GM21381 (cell line): Measurements from ENCODE around the gene KCMF1.
"Not testable (repeated sequence)": the region's sequence is repeated elsewhere in the genome, so short reads cannot be mapped to it uniquely, and the experiment has no call there.

Experiments used
- ATAC-seq: cut with Tn5 transposase; IDR thresholded peaks from one replicate; pipeline ENCODE4 v1.9.1; 2021; ENCODE audit warnings: mild to moderate bottlenecking, moderate library complexity; ENCODE audit not compliant: unreplicated experiment

Gene KCMF1

GRCh38 chr2:84970868-84971509 is at the start of gene KCMF1:
KCMF1 (plus strand) TSS chr2:84971161; CDS start chr2:84971452, 291 bp downstream.
- peak; percentile 51 for ATAC-seq

DNA sequence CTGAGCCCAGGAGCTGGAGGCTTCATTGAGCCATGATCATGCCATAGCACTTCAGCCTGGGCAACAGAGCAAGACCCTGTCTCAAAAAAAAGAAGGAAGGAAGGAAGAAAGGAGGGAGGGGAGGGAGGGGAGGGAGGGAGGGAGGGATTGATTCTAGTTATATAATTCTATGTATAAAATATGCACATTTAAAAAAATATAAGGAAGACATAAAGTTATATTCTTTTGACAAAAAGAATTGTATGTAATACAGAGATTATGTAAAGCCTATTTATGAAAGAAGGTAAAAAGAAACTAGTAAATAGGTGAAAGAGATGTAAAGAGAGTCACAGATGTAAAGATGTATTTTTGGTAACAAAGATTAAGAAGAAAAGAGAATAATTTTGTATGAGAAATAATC is 48.0 kb upstream of the KCMF1 start:
- ATAC-seq: no peak

DNA sequence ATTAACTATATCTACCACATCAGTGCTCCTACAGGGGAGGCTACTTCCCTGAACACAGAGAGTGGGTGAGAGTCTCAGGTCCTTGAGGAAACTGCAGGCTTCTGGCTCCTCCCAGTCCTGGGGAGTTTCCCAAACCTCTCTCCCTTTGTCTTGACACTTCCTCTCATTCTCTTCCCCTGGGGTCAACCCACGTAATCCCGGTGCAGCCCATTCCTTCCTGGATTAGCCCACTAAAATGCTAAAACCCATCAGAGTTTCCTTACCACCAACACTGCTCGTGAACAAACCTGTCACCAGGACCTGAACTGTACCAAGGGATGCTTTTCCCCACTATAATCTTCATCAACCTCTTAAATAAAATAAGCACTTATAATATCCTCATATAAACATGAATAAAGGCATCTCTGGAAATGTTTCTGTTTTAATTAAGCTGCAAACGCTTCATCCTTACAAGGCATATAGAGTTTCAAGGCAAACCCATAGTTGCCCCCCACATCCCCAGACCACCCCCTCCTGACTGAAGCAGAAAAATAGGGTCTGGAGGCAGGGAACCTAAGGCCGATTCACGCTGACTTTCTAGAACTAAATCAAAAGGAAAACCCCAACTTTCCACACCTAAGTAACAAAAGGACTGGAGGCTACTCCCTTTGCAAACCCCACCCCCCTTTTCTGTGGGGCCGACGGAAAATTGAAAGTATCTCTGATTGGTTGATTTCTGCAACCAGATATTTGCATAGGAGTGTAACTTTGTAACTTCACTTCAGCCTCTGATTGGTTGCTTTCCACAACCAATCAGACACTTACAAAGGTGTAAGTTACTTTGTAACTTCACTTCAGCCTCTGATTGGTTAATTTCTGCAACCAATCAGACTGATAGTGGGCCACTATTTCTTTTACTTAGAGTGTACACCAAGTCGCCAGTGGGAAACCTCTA is 46.5 kb upstream of the KCMF1 start:
- peak; percentile 24 for ATAC-seq

DNA sequence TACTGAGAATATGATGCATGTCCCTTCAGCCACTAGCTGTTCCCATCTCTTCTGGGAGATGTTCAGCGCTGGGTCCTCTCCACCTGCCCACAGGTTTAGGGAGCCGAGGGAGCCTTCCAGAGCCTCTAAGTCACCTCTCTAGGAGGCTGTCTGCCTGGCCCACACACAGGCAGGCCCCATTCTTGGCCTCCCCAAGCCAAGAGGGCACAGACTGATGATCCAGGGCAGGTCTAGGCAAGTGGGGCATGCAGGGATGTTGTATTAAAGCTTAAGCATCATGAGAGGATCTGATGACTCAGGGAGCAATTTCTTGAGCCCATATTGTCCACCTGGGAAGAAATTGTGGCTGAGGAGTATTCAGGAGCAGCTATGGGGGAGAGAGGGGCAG is 45.6 kb upstream of the KCMF1 start:
- no peak for ATAC-seq

DNA sequence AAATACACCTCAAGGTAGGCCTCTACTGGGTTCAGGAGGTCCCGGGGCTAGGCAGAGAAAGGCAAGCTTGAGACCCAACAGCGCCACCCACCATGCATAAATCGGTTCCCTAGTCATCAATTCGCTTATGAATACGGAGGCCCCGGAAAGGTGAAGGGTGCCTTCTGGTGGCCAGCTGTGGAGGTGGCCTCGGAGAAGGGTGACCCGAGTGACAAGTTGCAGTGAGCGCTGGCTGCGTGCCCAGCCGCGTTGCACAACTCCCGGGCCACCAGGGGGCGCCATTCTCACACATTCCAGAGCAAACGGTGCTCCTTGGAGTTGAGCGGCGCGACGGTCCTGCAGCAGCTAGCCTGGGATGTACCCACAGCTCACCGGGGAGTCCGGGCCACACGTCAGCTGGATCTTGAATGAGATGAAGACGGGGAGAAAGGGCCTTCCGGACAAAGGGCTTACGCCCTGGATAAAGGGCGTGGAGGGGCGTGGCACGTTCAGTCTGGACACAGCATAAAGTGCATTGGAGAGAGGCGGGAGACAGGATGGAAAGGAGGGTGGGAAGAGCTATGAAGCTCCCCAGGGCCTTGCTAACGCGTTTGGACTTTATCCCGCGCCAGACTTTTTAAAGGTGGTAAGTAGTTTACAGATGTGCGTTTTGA is 45.1 kb upstream of the KCMF1 start:
- peak; percentile 76 for ATAC-seq

DNA sequence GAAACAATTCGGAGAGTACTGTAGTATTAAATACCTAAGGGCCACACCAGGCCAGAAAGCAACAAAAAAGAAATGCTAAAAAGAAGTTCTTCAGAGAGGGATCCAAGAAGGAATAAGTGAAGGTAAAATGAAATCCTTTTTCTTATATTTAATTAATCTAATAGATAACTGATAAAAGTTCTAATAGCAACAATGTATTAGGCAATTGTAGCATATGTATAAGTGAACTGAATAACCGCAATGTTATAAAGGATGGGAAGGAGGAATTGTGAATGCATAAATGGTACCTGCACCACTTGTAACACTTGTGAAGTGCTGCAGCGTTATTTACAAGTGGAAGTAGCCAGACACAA is 43.7 kb upstream of the KCMF1 start:
- no peak for ATAC-seq

- ATAC-seq: peak; percentile 42
Measured at GRCh38 chr2:84931384-84931821, 39.6 kb upstream of the KCMF1 start.

DNA sequence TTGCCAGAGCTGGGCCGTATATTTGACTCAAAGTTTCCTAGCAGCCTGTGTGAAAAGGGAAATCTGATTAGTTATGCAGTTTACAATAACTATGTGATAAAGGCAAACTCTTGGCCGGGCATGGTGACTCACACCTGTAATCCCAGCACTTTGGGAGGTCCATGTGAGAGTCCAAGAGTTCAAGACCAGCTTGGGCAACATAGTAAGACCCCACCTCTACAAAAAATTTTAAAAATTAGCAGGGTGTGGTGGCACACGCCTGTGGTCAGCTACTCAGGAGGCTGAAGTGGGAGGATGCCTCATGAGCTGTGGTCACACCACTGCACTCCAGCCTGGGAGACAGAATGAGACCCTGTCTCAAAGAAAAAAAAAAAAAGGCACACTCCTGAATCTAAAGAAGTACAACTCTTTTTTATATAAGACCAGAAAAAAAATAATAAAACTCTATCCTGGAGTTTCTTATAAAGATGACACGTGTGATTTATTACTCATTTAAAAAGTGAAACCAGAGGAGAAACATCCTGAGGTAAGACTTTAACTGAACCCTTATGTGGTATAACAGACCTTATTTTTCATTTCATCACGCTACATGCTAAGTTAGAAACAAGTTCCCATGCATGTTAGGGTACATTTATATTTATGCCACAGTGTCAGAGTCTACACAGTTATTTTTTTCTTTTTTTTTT is 32.6 kb upstream of the KCMF1 start:
- peak; percentile 38 for ATAC-seq

DNA sequence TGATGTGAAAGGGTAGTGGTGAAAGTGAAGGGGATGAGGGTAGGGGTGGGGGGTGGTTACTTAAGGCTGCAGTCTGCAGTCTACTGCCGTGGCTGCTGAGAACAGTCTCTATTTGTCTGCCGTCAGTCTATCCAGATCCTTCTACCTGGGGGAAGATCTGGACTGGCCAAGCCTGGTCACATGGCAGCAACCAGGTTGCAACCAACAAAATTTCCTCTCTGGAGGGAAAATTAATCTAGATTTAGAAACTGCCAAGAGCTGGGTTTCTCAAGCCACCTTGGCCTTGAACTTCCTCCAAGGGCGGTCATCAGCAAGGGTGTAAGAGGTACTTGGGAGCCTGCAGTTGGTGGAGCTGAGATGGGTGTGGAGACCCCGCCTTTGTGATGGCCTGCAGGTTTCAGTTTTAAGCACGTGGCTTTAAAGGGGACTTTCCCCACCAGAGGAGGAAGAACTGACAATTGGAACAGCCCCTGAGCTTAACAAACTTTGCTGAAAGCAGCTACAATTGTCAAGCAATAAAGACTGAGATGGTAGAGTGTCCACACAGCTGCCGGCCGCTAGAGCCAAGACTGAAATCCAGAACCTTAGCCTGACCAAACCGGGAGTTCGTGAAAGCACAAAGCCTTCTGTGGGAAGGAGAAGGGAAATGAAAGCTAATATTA is 31.4 kb upstream of the KCMF1 start:
- peak; percentile 71 for ATAC-seq

- peak; percentile 4 for ATAC-seq
Measured at GRCh38 chr2:84940088-84940470, 30.9 kb upstream of the KCMF1 start.

DNA sequence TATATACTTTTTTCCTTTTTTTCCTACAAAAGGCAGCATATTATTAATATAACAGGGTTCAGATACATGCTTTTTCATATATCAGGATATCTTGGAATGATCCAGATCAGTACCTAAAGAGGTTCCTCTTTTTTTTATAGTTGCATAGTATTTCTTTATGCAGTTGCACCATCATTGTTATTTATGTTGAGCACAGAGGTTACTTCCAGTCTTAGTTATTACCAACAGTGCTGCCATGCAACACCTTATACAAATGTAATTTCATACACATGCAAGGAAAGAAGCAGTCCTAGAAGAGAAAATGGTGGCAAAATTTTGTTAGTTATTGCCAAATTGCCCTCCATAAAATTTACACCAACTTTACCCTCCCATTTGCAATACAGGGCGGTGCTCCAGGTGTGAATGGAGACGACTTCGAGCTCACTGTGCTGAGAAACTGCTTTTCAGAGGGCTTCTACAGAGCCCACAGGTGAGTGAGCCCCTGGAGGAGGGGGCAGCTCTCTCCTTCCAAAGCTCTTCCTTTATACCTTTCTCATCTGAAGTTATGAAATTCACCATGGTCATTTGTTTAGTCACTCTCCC is 30.0 kb upstream of the KCMF1 start:
- no peak for ATAC-seq

DNA sequence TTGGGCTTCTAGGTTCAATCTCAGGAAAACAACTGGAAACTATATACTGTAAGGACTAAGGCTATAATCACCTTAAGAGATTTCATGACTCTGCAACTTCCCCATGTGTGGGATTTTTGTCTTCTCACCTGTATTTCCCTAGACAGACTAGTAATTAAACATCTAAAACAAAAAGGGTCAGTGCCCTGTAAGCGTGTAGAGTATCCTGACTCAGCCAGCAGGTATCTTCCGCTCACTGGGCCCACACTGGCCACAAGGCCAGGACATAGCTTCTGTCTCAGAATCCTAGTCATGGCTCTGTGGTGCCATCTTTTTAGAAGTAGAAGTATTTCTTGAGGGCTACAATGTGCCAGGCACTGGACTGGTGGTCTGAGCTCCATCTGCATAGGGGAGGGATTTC is 28.8 kb upstream of the KCMF1 start:
- ATAC-seq: no peak

DNA sequence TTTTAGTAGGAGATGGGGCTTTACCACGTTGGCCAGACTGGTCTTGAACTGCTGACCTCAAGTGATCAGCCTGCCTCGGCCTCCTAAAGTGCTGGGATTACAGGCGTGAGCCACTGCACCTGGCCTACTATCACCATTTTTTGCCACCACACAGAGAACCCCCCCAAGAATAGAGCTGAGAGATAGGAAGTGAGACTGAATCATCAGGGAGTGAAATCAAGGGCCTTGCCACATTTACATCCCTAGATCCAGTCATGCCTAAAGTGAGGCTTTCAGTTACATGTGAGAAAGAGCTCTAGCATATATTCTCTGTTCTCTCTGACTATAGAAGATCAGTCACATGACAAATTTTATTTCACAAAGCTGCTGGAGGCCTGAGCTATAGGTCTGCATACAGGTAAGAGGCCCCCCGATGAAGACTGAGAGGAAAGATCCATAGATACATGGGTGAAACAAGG is 28.0 kb upstream of the KCMF1 start:
- peak; percentile 28 for ATAC-seq

DNA sequence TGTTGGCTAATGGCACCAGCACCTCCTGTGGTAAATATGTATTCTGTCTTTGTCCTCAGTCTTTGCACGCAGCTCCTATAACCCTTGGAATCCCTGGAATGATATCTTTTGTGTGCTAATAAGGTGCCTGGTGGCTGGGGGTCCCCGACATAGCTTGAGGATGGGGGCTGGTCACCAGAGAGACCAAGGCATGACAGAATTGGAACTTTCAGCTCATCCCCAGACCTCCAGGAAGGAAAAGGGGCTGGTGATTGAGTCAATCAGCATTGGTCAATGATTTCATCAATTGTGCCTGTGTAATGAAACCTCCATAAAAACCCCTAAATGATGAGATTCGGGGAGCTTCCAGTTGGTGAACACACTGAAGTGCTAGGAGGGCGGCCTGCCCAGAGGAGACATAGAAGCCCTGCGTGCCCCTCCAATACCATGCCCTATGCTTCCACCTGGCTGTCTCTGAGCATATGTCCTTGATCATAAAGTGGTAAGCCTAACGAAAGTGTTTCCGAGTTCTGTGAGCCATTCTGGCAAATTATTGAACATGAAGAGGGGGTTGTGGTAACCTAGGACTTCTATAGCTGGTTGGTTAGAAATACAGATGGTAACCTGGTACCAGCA is 26.6 kb upstream of the KCMF1 start:
- ATAC-seq: no peak

- not testable (repeated sequence) for ATAC-seq
Measured at GRCh38 chr2:84945838-84946203, 25.1 kb upstream of the KCMF1 start.

- peak; percentile 58 for ATAC-seq
Measured at GRCh38 chr2:84946204-84947009, 24.6 kb upstream of the KCMF1 start.

DNA sequence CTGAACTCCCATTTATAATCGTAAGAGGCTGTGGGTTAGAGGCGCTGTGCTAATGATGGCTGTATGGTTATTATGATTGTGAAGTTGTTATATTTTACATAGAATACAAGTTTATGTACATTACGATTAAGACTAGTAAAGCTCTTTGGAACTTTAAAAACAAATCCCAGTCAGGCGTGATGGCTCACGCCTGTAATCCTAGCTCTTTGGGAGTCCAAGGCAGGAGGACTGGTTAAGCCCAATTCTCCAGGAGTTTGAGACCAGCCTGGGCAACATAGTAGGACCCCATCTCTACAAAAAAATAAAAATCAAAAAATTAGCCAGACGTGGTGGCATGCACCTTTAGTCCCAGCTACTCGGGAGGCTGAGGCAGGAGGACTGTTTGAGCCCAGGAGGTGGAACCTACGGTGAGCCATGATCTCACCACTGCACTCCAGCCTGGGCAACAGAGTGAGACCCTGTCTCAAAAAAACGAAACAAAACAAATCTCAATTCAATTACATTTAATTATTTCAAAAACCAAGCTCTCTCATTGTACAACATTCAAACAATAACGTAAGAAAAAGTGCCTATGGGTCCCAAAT is 23.9 kb upstream of the KCMF1 start:
- ATAC-seq: no peak

DNA sequence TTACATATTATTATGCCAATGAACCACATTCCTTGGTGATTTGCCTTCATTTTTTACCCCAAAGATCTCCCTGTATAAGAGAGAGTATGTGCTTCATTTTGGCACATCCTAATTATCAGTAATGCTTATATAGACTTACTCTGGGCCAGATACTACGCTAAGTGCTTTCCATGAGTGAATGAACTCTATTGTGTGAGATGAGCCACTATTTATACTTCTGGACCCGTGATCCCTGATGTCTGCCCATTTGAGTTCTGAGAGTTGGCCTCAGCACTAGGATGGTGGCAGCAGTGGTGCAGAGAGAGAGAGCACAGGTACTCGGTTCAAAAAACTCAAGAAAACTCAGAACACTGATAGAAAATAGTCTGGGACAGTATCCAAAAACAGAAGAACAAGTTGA is 17.4 kb upstream of the KCMF1 start:
- no peak for ATAC-seq

- no peak for ATAC-seq
Measured at GRCh38 chr2:84954329-84954728, 16.6 kb upstream of the KCMF1 start.
